Keratinocyte (primary cell): ENCODE results near the gene EXOC6B. TPM values are rescaled to one million over a fixed set of nuclear protein-coding genes. Genes with fewer than 3 reads are reported as not detected.
A peak's percentile ranks its signal among the peaks of the same experiment; 100 is the strongest.

Experiments used
- DNase-seq: peaks from one replicate; pipeline ENCODE4 v3.0.0-alpha.2; 2011; ENCODE audit warnings: low read depth, missing footprints, low spot score
- FAIRE-seq: peaks from 2 replicates; lab custom pipeline; 2011; peaks lifted over from hg19 to GRCh38; lab: Jason Lieb, UNC
- H2AFZ ChIP-seq: 2 replicates; pipeline ENCODE4 v1.6.0; 2012; ENCODE audit warnings: low read length, control low read depth, inconsistent platforms; ENCODE audit not compliant: control insufficient read depth
- H3K27ac ChIP-seq: 2 replicates; pipeline ENCODE4 v1.5.1; 2011; ENCODE audit warnings: low read length; ENCODE audit not compliant: control insufficient read depth, insufficient read depth
- H3K27me3 ChIP-seq: 3 replicates; pipeline ENCODE4 v1.6.0; 2011; ENCODE audit warnings: low read length; ENCODE audit not compliant: control insufficient read depth, insufficient read depth; ENCODE audit errors: extremely low read depth
- H3K36me3 ChIP-seq, 2 experiments: 2 replicates in 1 of 2; 3 replicates in 1 of 2; pipeline ENCODE4 v1.5.1; 2011; ENCODE audit warnings: low read length in 2 of 2, mild to moderate bottlenecking in 1 of 2; ENCODE audit not compliant: control insufficient read depth in 2 of 2, insufficient read depth in 2 of 2; ENCODE audit errors: extremely low read depth in 1 of 2
- H3K4me1 ChIP-seq: 3 replicates; pipeline ENCODE4 v1.5.1; 2011; ENCODE audit warnings: low read length; ENCODE audit not compliant: control insufficient read depth, insufficient read depth; ENCODE audit errors: extremely low read depth
- H3K4me2 ChIP-seq: 3 replicates; pipeline ENCODE4 v1.6.0; 2011; ENCODE audit warnings: low read depth, low read length; ENCODE audit not compliant: control insufficient read depth, insufficient read depth; ENCODE audit errors: extremely low read depth
- H3K4me3 ChIP-seq, 3 experiments: fragments of 200-600 bp in 1 of 3; sonication (generic) in 1 of 3; 2 replicates in 2 of 3; 3 replicates in 1 of 3; pipeline ENCODE4 v1.5.1; 2011 to 2016; ENCODE audit warnings: low read length in 3 of 3, mild to moderate bottlenecking in 3 of 3, control low read depth in 2 of 3, inconsistent platforms in 1 of 3, low read depth in 1 of 3, mixed read lengths in 1 of 3, mixed run types in 1 of 3, moderate library complexity in 1 of 3; ENCODE audit not compliant: control insufficient read depth in 2 of 3, insufficient read depth in 2 of 3; ENCODE audit errors: extremely low read depth in 1 of 3
- H3K79me2 ChIP-seq: 2 replicates; pipeline ENCODE4 v1.6.0; 2012; ENCODE audit warnings: low read length; ENCODE audit not compliant: control insufficient read depth, insufficient read depth
- H3K9ac ChIP-seq: 3 replicates; pipeline ENCODE4 v1.6.0; 2011; ENCODE audit warnings: low read length; ENCODE audit not compliant: control insufficient read depth, insufficient read depth; ENCODE audit errors: extremely low read depth
- H3K9me1 ChIP-seq: 3 replicates; pipeline ENCODE4 v1.6.0; 2011; ENCODE audit warnings: low read length; ENCODE audit not compliant: control insufficient read depth, insufficient read depth; ENCODE audit errors: extremely low read depth
- H3K9me3 ChIP-seq: 2 replicates; pipeline ENCODE4 v1.5.1; 2012; ENCODE audit warnings: low read depth, low read length; ENCODE audit not compliant: control insufficient read depth
- H4K20me1 ChIP-seq: 3 replicates; pipeline ENCODE4 v1.6.0; 2011; ENCODE audit warnings: low read length; ENCODE audit not compliant: control insufficient read depth, insufficient read depth; ENCODE audit errors: extremely low read depth
- EZH2 ChIP-seq: IDR thresholded peaks from one replicate; pipeline ENCODE4 v1.6.1; 2012; ENCODE audit warnings: inconsistent platforms, mild to moderate bottlenecking, low read length, moderate library complexity
- dilution Hi-C: fragments of 300-500 bp; cut with MboI; formaldehyde crosslinking; loops from one replicate; pipeline ENCODE4 v1.7.0; 2020; ENCODE audit warnings: low sequenced_read_pairs; ENCODE audit not compliant: extremely low pct_ligation_motif_present
- polyA plus RNA-seq, 5 experiments: library from polyadenylated mRNA; depleted of rRNA in 3 of 5; stranded (reverse) in 3 of 5; stranded (forward) in 1 of 5; unstranded in 1 of 5; fragments of >200 nt; gene quantifications; 1 replicate in 1 of 5; 2 replicates in 3 of 5; 3 replicates in 1 of 5; pipeline versions ENCODE4 v1.2.1 to v1.2.3, GENCODE V29; 2011 to 2012; ENCODE audit warnings: missing spikeins in 2 of 5, low read depth in 1 of 5, low replicate concordance in 1 of 5
- TF ChIP-seq, protein P1 (sequence below), 3 experiments: IDR thresholded peaks in 1 of 3; conservative IDR thresholded peaks in 1 of 3; optimal IDR thresholded peaks in 1 of 3; 2 replicates in 2 of 3; 3 replicates in 1 of 3; pipeline versions ENCODE3 to v1.5.1; 2011; ENCODE audit warnings: low read length in 3 of 3, mild to moderate bottlenecking in 3 of 3, moderate library complexity in 2 of 3, control low read depth in 1 of 3, inconsistent platforms in 1 of 3; ENCODE audit not compliant: insufficient read depth in 2 of 3; ENCODE audit errors: extremely low read depth in 1 of 3

Gene EXOC6B
- polyA plus RNA-seq, 1 donor (not counting 4 experiments of a cell fraction or from before 2014, with no cell fraction given), result 37.3 TPM

DNA sequence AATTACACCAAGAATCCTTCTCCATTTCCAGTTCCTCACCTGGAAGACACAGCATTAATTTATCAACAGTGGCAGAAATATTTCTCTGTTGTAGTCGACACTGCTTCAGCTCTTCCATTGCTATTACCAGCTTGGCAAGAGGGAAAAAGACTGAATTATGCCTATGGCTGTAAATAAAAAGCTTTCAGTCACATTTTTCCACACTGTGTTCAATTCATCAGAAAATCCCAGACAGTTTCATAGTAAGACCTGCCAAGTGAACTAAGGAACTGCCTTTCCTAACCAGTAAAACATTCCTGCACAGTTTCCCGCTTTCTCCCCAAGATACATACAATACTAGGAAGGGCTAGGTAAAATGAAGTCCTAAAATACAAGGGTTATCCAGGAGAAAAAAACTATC is 94.7 kb downstream of the EXOC6B start:
- Histone ChIP-seq H3K4me1 (no peaks in the 10 kb centered on the region), H3K9me1 (no peaks in the 10 kb centered on the region), H2AFZ (no peak overlapping the region), H3K27ac (no peak overlapping the region), H3K9ac (no peak overlapping the region), H3K27me3 (no peaks in the 10 kb centered on the region), H3K9me3 (no peaks in the 10 kb centered on the region), H3K36me3 (peaks cover 0 to 4% of the 10 kb centered on the region in 2 experiments), H3K79me2 (no peaks in the 10 kb centered on the region), H3K4me2 (no peak overlapping the region), H4K20me1 (no peaks in the 10 kb centered on the region), H3K4me3 (no peak overlapping the region)
- no peak for DNase-seq
- TF ChIP-seq EZH2, result no peak
- FAIRE-seq, result no peak
- dilution Hi-C loops, result no loop called here

DNA sequence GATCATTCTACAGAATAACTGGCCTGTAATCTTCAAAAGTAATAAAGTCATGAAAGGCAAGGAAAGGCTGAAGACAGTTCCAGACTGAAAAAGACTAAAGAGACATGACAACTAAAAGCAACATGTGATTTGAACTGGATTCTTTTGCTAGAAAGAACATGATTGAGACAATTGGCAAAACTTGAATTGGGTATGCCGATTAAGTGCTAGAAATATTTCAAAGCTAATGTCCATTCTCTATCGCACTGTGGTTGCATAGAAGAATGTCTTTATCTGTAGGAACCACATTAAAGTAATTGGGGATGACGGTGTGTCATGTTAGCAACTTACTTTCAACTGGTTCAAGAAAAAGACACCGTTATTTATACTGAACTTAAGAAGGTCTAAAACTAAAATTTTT is 98.5 kb downstream of the EXOC6B start:
- no peaks in the 10 kb centered on the region for H3K27me3 ChIP-seq
- no peak overlapping the region for H3K9ac ChIP-seq
- FAIRE-seq (peak; percentile 59), DNase-seq (no peak)
- peaks cover 0 to 1% of the 10 kb centered on the region in 2 experiments for H3K36me3 ChIP-seq
- no peaks in the 10 kb centered on the region for H3K4me1 ChIP-seq
- H4K20me1 ChIP-seq, result no peaks in the 10 kb centered on the region
- dilution Hi-C loops, result no loop called here
- no peaks in the 10 kb centered on the region for H3K9me1 ChIP-seq
- no peak overlapping the region for H2AFZ ChIP-seq
- no peak overlapping the region for H3K4me3 ChIP-seq
- TF ChIP-seq, protein P1, sequence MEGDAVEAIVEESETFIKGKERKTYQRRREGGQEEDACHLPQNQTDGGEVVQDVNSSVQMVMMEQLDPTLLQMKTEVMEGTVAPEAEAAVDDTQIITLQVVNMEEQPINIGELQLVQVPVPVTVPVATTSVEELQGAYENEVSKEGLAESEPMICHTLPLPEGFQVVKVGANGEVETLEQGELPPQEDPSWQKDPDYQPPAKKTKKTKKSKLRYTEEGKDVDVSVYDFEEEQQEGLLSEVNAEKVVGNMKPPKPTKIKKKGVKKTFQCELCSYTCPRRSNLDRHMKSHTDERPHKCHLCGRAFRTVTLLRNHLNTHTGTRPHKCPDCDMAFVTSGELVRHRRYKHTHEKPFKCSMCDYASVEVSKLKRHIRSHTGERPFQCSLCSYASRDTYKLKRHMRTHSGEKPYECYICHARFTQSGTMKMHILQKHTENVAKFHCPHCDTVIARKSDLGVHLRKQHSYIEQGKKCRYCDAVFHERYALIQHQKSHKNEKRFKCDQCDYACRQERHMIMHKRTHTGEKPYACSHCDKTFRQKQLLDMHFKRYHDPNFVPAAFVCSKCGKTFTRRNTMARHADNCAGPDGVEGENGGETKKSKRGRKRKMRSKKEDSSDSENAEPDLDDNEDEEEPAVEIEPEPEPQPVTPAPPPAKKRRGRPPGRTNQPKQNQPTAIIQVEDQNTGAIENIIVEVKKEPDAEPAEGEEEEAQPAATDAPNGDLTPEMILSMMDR (optimal IDR thresholded peaks at IDR 0.05 in 1 of 3, IDR thresholded peaks at IDR 0.05 in 1 of 3, conservative IDR thresholded peaks at IDR 0.05 in 1 of 3; ENCODE audit: extremely low read depth in 1 of 3, insufficient read depth in 2 of 3, low read length in 3 of 3), result no peak
- TF ChIP-seq EZH2, result no peak
- H3K9me3 ChIP-seq, result no peaks in the 10 kb centered on the region
- no peak overlapping the region for H3K27ac ChIP-seq
- no peak overlapping the region for H3K4me2 ChIP-seq
- H3K79me2 ChIP-seq, result no peaks in the 10 kb centered on the region

DNA sequence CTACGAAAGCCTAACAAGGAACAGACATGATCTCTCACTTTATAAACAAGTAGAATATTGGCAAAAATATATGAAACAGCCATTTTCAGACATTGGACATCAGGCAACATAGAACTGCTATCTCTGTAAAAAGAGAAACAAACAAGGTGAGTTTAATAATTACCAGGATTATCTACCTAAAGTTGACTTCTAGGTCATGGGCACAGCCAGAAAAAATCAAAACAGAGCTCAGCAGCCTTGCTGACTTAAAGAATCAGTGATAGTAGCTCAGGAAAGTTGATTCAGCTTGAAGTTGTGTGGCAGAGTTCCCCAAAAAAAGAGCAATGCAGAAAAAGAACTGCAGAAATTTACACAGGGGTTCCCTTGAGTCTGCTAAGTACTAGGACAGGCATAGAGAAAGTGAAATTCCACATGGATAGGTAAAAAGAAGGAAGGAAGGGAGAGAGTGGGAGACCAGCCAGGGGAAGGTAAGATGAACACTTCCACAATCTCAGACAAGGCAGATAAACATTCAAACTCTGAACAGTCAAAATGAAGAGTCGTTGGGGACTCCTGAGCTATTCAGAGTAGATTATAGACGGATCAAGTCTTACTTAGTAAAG is 102.0 kb downstream of the EXOC6B start:
- Histone ChIP-seq H3K4me1 (no peaks in the 10 kb centered on the region), H3K9ac (no peak overlapping the region), H3K9me1 (no peaks in the 10 kb centered on the region), H4K20me1 (no peaks in the 10 kb centered on the region), H3K27me3 (no peaks in the 10 kb centered on the region), H3K4me3 (no peak overlapping the region), H2AFZ (no peak overlapping the region), H3K4me2 (no peak overlapping the region), H3K27ac (no peak overlapping the region), H3K36me3 (no peaks in the 10 kb centered on the region), H3K9me3 (no peaks in the 10 kb centered on the region), H3K79me2 (no peaks in the 10 kb centered on the region)
- TF ChIP-seq, protein P1 (optimal IDR thresholded peaks at IDR 0.05 in 1 of 3, IDR thresholded peaks at IDR 0.05 in 1 of 3, conservative IDR thresholded peaks at IDR 0.05 in 1 of 3; ENCODE audit: extremely low read depth in 1 of 3, insufficient read depth in 2 of 3, low read length in 3 of 3), result no peak
- TF ChIP-seq EZH2, result no peak
- dilution Hi-C loops, result no loop called here
- FAIRE-seq, result no peak
- no peak for DNase-seq
